ENCODE results near the gene PLA2G2E.
A peak's percentile ranks its signal among the peaks of the same experiment; 100 is the strongest.

Gene PLA2G2E

GRCh38 chr1:19960591-19960990 lies 37.2 kb upstream of the PLA2G2E start:
- H3K4me3 ChIP-seq (replicated peaks; ENCODE audit: low read depth, low read length), result no peak overlapping the region
- no peak for DNase-seq (ENCODE audit: low read depth)
- no peak for TF ChIP-seq CTCF (IDR thresholded peaks at IDR 0.05; ENCODE audit: low read length, missing control alignments)

GRCh38 chr1:19957779-19958178 lies 34.4 kb upstream of the PLA2G2E start:
- peak; percentile 20 for TF ChIP-seq CTCF (IDR thresholded peaks at IDR 0.05; ENCODE audit: low read length, missing control alignments)
- no peak overlapping the region for H3K4me3 ChIP-seq (replicated peaks; ENCODE audit: low read depth, low read length)
- DNase-seq (ENCODE audit: low read depth), result no peak

- H3K4me3 ChIP-seq (replicated peaks; ENCODE audit: low read depth, low read length), result no peak overlapping the region
- DNase-seq (ENCODE audit: low read depth), result no peak
- no peak for TF ChIP-seq CTCF (IDR thresholded peaks at IDR 0.05; ENCODE audit: low read length, missing control alignments)
Measured at GRCh38 chr1:19955534-19956170, 32.2 kb upstream of the PLA2G2E start.

- no peak for DNase-seq (ENCODE audit: low read depth)
- TF ChIP-seq CTCF (IDR thresholded peaks at IDR 0.05; ENCODE audit: low read length, missing control alignments), result no peak
- H3K4me3 ChIP-seq (replicated peaks; ENCODE audit: low read depth, low read length), result no peak overlapping the region
Measured at GRCh38 chr1:19954059-19954458, 30.6 kb upstream of the PLA2G2E start.

- H3K4me3 ChIP-seq (replicated peaks; ENCODE audit: low read depth, low read length), result no peak overlapping the region
- TF ChIP-seq CTCF (IDR thresholded peaks at IDR 0.05; ENCODE audit: low read length, missing control alignments), result no peak
- peak; percentile 76 for DNase-seq (ENCODE audit: low read depth)
Measured at GRCh38 chr1:19949016-19949415, 25.6 kb upstream of the PLA2G2E start.

GRCh38 chr1:19946971-19947370 lies 23.6 kb upstream of the PLA2G2E start:
- H3K4me3 ChIP-seq (replicated peaks; ENCODE audit: low read depth, low read length), result no peak overlapping the region
- DNase-seq (ENCODE audit: low read depth), result no peak
- TF ChIP-seq CTCF (IDR thresholded peaks at IDR 0.05; ENCODE audit: low read length, missing control alignments), result no peak

- no peak overlapping the region for H3K4me3 ChIP-seq (replicated peaks; ENCODE audit: low read depth, low read length)
- no peak for TF ChIP-seq CTCF (IDR thresholded peaks at IDR 0.05; ENCODE audit: low read length, missing control alignments)
- DNase-seq (ENCODE audit: low read depth), result no peak
Measured at GRCh38 chr1:19946331-19946751, 22.9 kb upstream of the PLA2G2E start.
